Hematopoietic multipotent progenitor cell treated with erythropoietin and hydrocortisone succinate and interleukin-3 and kit ligand, for 4 days (in vitro differentiated cells): ENCODE data around the gene RSPH1.

Source experiments
- DNase-seq: peaks from one replicate; pipeline ENCODE4 v3.0.0-alpha.2; 2015

RSPH1 gene

GRCh38 chr21:42443181-42443785 lies 52.7 kb downstream of the RSPH1 start:
- no peak for DNase-seq

GRCh38 chr21:42441963-42442362 lies 54.1 kb downstream of the RSPH1 start:
- no peak for DNase-seq

- no peak for DNase-seq
These were observed 55.7 kb downstream of the RSPH1 start for GRCh38 chr21:42440187-42440792.

- peak; percentile 30 for DNase-seq
These were observed 56.5 kb downstream of the RSPH1 start for GRCh38 chr21:42439284-42440186.

- no peak for DNase-seq
These were observed 57.5 kb downstream of the RSPH1 start for GRCh38 chr21:42438316-42439205.

GRCh38 chr21:42437786-42438185 lies 58.2 kb downstream of the RSPH1 start:
- peak; percentile 41 for DNase-seq

- no peak for DNase-seq
These were observed 59.1 kb downstream of the RSPH1 start for GRCh38 chr21:42436914-42437313.

- DNase-seq: no peak
These were observed 60.2 kb downstream of the RSPH1 start for GRCh38 chr21:42435833-42436232.

GRCh38 chr21:42435401-42435800 lies 60.6 kb downstream of the RSPH1 start:
- no peak for DNase-seq

- DNase-seq: no peak
These were observed 61.1 kb downstream of the RSPH1 start for GRCh38 chr21:42434884-42435283.

GRCh38 chr21:42433946-42434551 lies 62.0 kb downstream of the RSPH1 start:
- peak; percentile 91 for DNase-seq

GRCh38 chr21:42432695-42433094 lies 63.3 kb downstream of the RSPH1 start:
- DNase-seq: no peak

- no peak for DNase-seq
These were observed 64.8 kb downstream of the RSPH1 start for GRCh38 chr21:42431196-42431595.

- DNase-seq: no peak
These were observed 65.5 kb downstream of the RSPH1 start for GRCh38 chr21:42430521-42430920.

- DNase-seq: no peak
These were observed 66.2 kb downstream of the RSPH1 start for GRCh38 chr21:42429856-42430255.

- no peak for DNase-seq
These were observed 67.0 kb downstream of the RSPH1 start for GRCh38 chr21:42429021-42429420.

GRCh38 chr21:42427809-42428419 lies 68.1 kb downstream of the RSPH1 start:
- no peak for DNase-seq

GRCh38 chr21:42426876-42427480 lies 69.0 kb downstream of the RSPH1 start:
- no peak for DNase-seq

- DNase-seq: no peak
These were observed 69.6 kb downstream of the RSPH1 start for GRCh38 chr21:42426424-42426823.

- no peak for DNase-seq
These were observed 70.4 kb downstream of the RSPH1 start for GRCh38 chr21:42425591-42425990.

GRCh38 chr21:42424914-42425541 lies 71.0 kb downstream of the RSPH1 start:
- peak; percentile 85 for DNase-seq
